ENCODE results near the gene NECAB3. TPM values are rescaled to one million over a fixed set of nuclear protein-coding genes. Genes with fewer than 3 reads are reported as not detected.

NECAB3 gene
- total RNA-seq, 4 donors from 2014 or later: 5.6 to 44.3 (median 20.4) TPM

DNA sequence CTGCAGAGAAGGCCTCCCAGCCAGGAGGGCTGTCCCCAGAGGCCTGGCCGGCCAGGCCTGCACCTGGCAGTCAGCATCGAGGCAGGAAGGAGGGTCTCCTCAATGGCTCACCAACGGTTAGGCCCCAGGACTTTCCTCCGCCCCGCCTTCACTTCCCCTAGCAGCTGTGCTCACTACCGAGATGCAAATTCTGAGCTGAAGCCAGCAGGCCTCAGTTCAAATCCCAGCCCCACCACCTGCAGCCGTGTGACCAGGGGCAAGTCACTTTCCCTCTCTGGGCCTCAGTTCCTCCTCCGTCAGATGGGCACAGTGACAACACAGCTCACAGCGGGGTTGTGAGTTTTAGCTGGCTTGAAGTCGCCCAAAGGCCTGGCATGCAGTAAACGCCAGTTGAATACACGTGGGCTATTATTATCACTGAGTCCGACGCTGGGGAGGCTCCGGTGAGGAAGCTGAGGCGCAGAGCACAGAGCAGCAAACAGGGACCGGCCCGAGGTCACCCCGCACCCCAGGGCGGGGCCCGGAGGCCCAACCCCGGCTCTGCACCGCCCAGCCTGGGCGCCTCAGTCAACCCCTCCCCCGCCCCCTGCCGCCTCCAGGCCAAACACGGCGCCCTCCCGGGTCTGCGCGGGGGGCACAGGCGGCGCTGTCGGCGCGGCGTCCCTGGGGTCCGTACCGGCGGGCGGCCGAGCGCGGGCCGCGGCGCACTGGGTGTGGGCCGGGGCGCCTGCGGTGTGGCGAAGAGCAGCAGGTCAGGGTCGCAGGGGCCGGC is 11.3 kb upstream of the NECAB3 start:
- DNase-seq: peak in 1 of 2 donors; percentile 16
- intact Hi-C loops (cut with DNase I; ENCODE audit: low total_unique reads): no loop called here

DNA sequence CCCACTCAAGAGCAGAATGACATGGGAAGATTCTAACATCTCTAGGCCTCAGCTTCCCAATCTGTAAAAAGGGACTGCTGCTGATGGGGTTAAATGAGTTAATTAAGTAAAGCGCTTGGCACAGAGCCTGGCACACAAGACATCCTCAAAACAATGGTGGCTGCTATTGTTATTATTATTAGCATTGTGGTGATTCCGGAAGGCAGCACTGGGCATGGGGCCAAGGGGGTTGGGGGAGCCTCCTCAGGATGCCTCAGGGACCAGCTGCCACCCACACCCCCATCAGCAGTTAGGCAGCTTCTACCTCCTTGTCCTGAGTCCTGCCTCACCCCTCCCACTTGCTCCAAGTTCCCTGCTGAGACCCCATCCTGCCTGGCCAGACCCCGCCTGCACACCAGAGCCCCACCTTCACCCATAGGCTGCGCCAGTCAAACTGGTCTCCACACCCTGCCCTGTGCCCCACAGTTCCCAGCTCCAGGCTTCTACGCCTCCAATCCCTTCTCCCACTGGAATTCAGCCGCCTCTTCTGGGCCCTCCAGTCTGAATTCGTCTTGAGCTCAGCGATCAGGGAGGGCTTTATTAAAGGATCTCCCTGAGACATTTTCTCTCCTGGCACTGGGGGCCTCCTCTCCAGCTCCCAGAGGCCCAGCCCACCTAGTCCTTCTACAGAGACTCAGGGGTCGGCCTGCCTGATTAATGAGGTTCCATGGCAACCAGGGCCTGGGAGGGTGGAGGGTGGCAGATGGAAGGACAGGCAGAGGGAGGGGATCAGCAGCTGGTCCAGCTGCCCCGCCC is 10.5 kb upstream of the NECAB3 start:
- peak in 1 of 2 donors; percentile 25 for DNase-seq

More for the DNA sequence above, 11.3 kb upstream of the NECAB3 start:
- Histone ChIP-seq H3K4me3 (peak overlapping the region; percentile 13 to 34), H3K27me3 (no peaks in the 10 kb centered on the region), H3K9me3 (no peaks in the 10 kb centered on the region), H3K36me3 (no peaks in the 10 kb centered on the region), H3K4me1 (peaks cover 0 to 8% of the 10 kb centered on the region in 2 donors), H3K27ac (no peak overlapping the region)
- TF ChIP-seq, protein P1, sequence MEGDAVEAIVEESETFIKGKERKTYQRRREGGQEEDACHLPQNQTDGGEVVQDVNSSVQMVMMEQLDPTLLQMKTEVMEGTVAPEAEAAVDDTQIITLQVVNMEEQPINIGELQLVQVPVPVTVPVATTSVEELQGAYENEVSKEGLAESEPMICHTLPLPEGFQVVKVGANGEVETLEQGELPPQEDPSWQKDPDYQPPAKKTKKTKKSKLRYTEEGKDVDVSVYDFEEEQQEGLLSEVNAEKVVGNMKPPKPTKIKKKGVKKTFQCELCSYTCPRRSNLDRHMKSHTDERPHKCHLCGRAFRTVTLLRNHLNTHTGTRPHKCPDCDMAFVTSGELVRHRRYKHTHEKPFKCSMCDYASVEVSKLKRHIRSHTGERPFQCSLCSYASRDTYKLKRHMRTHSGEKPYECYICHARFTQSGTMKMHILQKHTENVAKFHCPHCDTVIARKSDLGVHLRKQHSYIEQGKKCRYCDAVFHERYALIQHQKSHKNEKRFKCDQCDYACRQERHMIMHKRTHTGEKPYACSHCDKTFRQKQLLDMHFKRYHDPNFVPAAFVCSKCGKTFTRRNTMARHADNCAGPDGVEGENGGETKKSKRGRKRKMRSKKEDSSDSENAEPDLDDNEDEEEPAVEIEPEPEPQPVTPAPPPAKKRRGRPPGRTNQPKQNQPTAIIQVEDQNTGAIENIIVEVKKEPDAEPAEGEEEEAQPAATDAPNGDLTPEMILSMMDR (IDR thresholded peaks at IDR 0.05): no peak
- no peak for TF ChIP-seq POLR2A (IDR thresholded peaks at IDR 0.05)

DNA sequence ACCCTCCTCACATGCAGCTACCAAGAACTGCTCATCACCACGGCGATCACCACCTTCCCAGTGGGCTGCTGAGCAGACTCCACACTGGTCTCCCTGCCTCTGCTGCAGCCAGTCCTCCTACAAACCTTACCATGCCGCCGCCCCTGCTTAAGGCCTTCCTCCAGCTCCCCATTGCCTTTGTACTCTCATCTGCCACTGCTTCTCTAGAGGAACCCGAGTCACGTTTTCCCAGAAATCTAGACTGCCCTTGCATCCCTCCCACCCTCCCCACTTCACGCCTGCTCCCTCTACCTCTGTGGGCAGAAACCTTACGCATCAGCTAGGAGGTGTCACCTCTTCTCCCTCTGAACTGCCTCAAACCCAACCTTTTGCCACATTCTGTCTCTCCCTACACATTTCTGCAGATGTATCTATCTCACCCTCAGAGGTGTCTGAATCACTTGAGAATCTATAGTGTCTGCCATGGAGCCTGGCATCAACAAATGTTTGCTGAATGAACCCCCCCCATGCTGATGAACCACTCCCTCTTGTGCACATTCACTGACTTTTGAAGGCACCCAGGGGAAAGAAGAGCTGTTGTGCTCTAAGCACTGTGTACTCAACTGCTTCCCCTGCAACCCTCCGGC is 7.6 kb upstream of the NECAB3 start:
- Histone ChIP-seq H3K4me1 (peaks cover 0 to 8% of the 10 kb centered on the region in 2 donors), H3K27me3 (no peaks in the 10 kb centered on the region), H3K36me3 (no peaks in the 10 kb centered on the region), H3K27ac (no peak overlapping the region), H3K9me3 (no peaks in the 10 kb centered on the region), H3K4me3 (no peak overlapping the region)
- intact Hi-C loops (cut with DNase I; ENCODE audit: low total_unique reads): no loop called here
- TF ChIP-seq, protein P1 (IDR thresholded peaks at IDR 0.05): no peak
- TF ChIP-seq POLR2A (IDR thresholded peaks at IDR 0.05): no peak
- no peak for DNase-seq

More for the DNA sequence above, 10.5 kb upstream of the NECAB3 start:
- Histone ChIP-seq H3K27ac (no peak overlapping the region), H3K36me3 (no peaks in the 10 kb centered on the region), H3K9me3 (no peaks in the 10 kb centered on the region), H3K4me3 (no peak overlapping the region), H3K4me1 (peaks cover 0 to 8% of the 10 kb centered on the region in 2 donors), H3K27me3 (no peaks in the 10 kb centered on the region)
- no peak for TF ChIP-seq POLR2A (IDR thresholded peaks at IDR 0.05)
- TF ChIP-seq, protein P1 (IDR thresholded peaks at IDR 0.05): no peak
- intact Hi-C loops (cut with DNase I; ENCODE audit: low total_unique reads): no loop called here

DNA sequence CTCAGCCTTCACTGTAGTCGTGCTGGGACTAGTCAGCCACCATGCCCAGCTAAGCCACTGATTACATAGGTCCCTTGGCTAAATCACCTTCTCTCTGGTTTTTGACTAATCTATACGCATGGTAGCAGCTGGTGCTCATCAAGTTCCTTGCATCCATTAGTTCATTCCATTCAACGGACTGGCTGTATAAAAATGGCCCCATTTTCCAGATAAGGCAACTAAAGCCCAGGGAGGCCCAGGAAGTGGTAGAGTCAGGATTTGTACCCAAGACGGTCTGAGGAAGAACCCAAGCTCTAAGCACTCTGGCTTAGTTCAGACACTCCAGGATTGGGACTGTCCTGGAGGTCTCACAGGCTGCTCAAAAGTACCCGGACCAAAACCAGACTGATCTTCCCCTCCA is 7.1 kb upstream of the NECAB3 start:
- H3K4me1 ChIP-seq: peaks cover 0 to 8% of the 10 kb centered on the region in 2 donors
- DNase-seq: no peak
- H3K4me3 ChIP-seq: no peak overlapping the region
- intact Hi-C loops (cut with DNase I; ENCODE audit: low total_unique reads): no loop called here
- H3K36me3 ChIP-seq: no peaks in the 10 kb centered on the region
- TF ChIP-seq POLR2A (IDR thresholded peaks at IDR 0.05): no peak
- TF ChIP-seq, protein P1 (IDR thresholded peaks at IDR 0.05): no peak
- no peaks in the 10 kb centered on the region for H3K27me3 ChIP-seq
- H3K9me3 ChIP-seq: no peaks in the 10 kb centered on the region
- no peak overlapping the region for H3K27ac ChIP-seq

All from uterus (tissue), 4 donors.